Thoracic aorta (tissue), 2 donors: ENCODE results near the gene ARHGEF17. TPM values are rescaled to one million over a fixed set of nuclear protein-coding genes. Genes with fewer than 3 reads are reported as not detected.
A peak's percentile ranks its signal among the peaks of the same experiment; 100 is the strongest.

ENCODE experiments used
- ATAC-seq: fragments of 150-250 bp; one replicate; pipeline ENCODE4 v1.8.0; 2017; ENCODE audit warnings: low read depth; ENCODE audit not compliant: insufficient number of reproducible peaks, low FRiP score
- DNase-seq: peaks from one replicate; pipeline ENCODE4 v3.0.0-alpha.2; 2020; ENCODE audit warnings: low spot score
- H3K27ac ChIP-seq, 2 donors: fragments of 200-600 bp; sonication (generic); 1 replicate in 1 of 2; 2 replicates in 1 of 2; pipeline ENCODE4 v1.5.1; 2016; ENCODE audit warnings: mild to moderate bottlenecking in 2 of 2, moderate library complexity in 2 of 2
- H3K27me3 ChIP-seq: fragments of 200-600 bp; sonication (generic); replicated peaks from 2 replicates; pipeline ENCODE4 v1.6.0; 2016; ENCODE audit warnings: mild to moderate bottlenecking; ENCODE audit not compliant: insufficient read depth
- H3K36me3 ChIP-seq: fragments of 200-600 bp; sonication (generic); one replicate; pipeline ENCODE4 v1.5.1; 2016
- H3K4me1 ChIP-seq, 2 donors: fragments of 200-600 bp; sonication (generic); 1 replicate in 1 of 2; 2 replicates in 1 of 2; pipeline versions ENCODE4 v1.5.1 to v1.6.0; 2016; ENCODE audit warnings: low read depth in 2 of 2, mild to moderate bottlenecking in 1 of 2; ENCODE audit not compliant: control insufficient read depth in 1 of 2
- H3K4me3 ChIP-seq: fragments of 200-600 bp; sonication (generic); 2 replicates; pipeline ENCODE4 v1.5.1; 2016; ENCODE audit warnings: mild to moderate bottlenecking
- H3K9me3 ChIP-seq: fragments of 200-600 bp; sonication (generic); 2 replicates; pipeline ENCODE4 v1.5.1; 2016
- CTCF ChIP-seq: fragments of 200-600 bp; sonication (generic); IDR thresholded peaks from one replicate; pipeline ENCODE4 v1.5.1; 2019; ENCODE audit warnings: antibody characterized with exemption
- total RNA-seq, 2 donors: library from RNA; depleted of rRNA; stranded (reverse); fragments of >200 nt; gene quantifications; one replicate each; pipeline versions ENCODE4 v1.1.0 to v1.2.3, GENCODE V29; 2016

The ARHGEF17 gene
- total RNA-seq, 2 donors from 2014 or later: 244 to 308 TPM

- no peak overlapping the region for H3K4me3 ChIP-seq
- peak; percentile 73 for TF ChIP-seq CTCF
- H3K27me3 ChIP-seq: no peaks in the 10 kb centered on the region
- ATAC-seq: no peak
- H3K27ac ChIP-seq: no peak overlapping the region
- H3K9me3 ChIP-seq: no peaks in the 10 kb centered on the region
- no peaks in the 10 kb centered on the region for H3K36me3 ChIP-seq
- DNase-seq: no peak
- peaks cover 3 to 9% of the 10 kb centered on the region in 2 donors for H3K4me1 ChIP-seq
Measured at GRCh38 chr11:73393479-73394415, 85.7 kb downstream of the ARHGEF17 start.

GRCh38 chr11:73394416-73395296, 86.6 kb downstream of the ARHGEF17 start:
- no peak for TF ChIP-seq CTCF
- ATAC-seq (no peak), DNase-seq (no peak)
- Histone ChIP-seq H3K4me3 (no peak overlapping the region), H3K9me3 (no peaks in the 10 kb centered on the region), H3K4me1 (peaks cover 3 to 15% of the 10 kb centered on the region in 2 donors), H3K36me3 (no peaks in the 10 kb centered on the region), H3K27ac (no peak overlapping the region), H3K27me3 (no peaks in the 10 kb centered on the region)

GRCh38 chr11:73395297-73396208, 87.5 kb downstream of the ARHGEF17 start:
- no peak overlapping the region for H3K27ac ChIP-seq
- peaks cover 3 to 15% of the 10 kb centered on the region in 2 donors for H3K4me1 ChIP-seq
- H3K36me3 ChIP-seq: no peaks in the 10 kb centered on the region
- H3K4me3 ChIP-seq: no peak overlapping the region
- no peaks in the 10 kb centered on the region for H3K27me3 ChIP-seq
- ATAC-seq (no peak), DNase-seq (no peak)
- no peak for TF ChIP-seq CTCF
- no peaks in the 10 kb centered on the region for H3K9me3 ChIP-seq

GRCh38 chr11:73396251-73396930, 88.3 kb downstream of the ARHGEF17 start:
- Histone ChIP-seq H3K4me3 (no peak overlapping the region), H3K27me3 (no peaks in the 10 kb centered on the region), H3K36me3 (no peaks in the 10 kb centered on the region), H3K4me1 (peaks cover 3 to 15% of the 10 kb centered on the region in 2 donors), H3K27ac (no peak overlapping the region), H3K9me3 (no peaks in the 10 kb centered on the region)
- TF ChIP-seq CTCF: no peak
- DNase-seq (no peak), ATAC-seq (no peak)
